Thoracic aorta (tissue), 2 donors: ENCODE results near the gene TIMM50. TPM values are rescaled to one million over a fixed set of nuclear protein-coding genes. Genes with fewer than 3 reads are reported as not detected.

Experiments
- ATAC-seq: fragments of 150-250 bp; one replicate; pipeline ENCODE4 v1.8.0; 2017; ENCODE audit warnings: low read depth; ENCODE audit not compliant: insufficient number of reproducible peaks, low FRiP score
- DNase-seq: peaks from one replicate; pipeline ENCODE4 v3.0.0-alpha.2; 2020; ENCODE audit warnings: low spot score
- H3K27ac ChIP-seq, 2 donors: fragments of 200-600 bp; sonication (generic); 1 replicate in 1 of 2; 2 replicates in 1 of 2; pipeline ENCODE4 v1.5.1; 2016; ENCODE audit warnings: mild to moderate bottlenecking in 2 of 2, moderate library complexity in 2 of 2
- H3K27me3 ChIP-seq: fragments of 200-600 bp; sonication (generic); replicated peaks from 2 replicates; pipeline ENCODE4 v1.6.0; 2016; ENCODE audit warnings: mild to moderate bottlenecking; ENCODE audit not compliant: insufficient read depth
- H3K36me3 ChIP-seq: fragments of 200-600 bp; sonication (generic); one replicate; pipeline ENCODE4 v1.5.1; 2016
- H3K4me1 ChIP-seq, 2 donors: fragments of 200-600 bp; sonication (generic); 1 replicate in 1 of 2; 2 replicates in 1 of 2; pipeline versions ENCODE4 v1.5.1 to v1.6.0; 2016; ENCODE audit warnings: low read depth in 2 of 2, mild to moderate bottlenecking in 1 of 2; ENCODE audit not compliant: control insufficient read depth in 1 of 2
- H3K4me3 ChIP-seq: fragments of 200-600 bp; sonication (generic); 2 replicates; pipeline ENCODE4 v1.5.1; 2016; ENCODE audit warnings: mild to moderate bottlenecking
- H3K9me3 ChIP-seq: fragments of 200-600 bp; sonication (generic); 2 replicates; pipeline ENCODE4 v1.5.1; 2016
- total RNA-seq, 2 donors: library from RNA; depleted of rRNA; stranded (reverse); fragments of >200 nt; gene quantifications; one replicate each; pipeline versions ENCODE4 v1.1.0 to v1.2.3, GENCODE V29; 2016
- TF ChIP-seq, protein P1 (sequence below): fragments of 200-600 bp; sonication (generic); IDR thresholded peaks from one replicate; pipeline ENCODE4 v1.5.1; 2019; ENCODE audit warnings: antibody characterized with exemption

Gene TIMM50
- total RNA-seq, 2 donors from 2014 or later: 25.7 to 51.4 TPM

DNA sequence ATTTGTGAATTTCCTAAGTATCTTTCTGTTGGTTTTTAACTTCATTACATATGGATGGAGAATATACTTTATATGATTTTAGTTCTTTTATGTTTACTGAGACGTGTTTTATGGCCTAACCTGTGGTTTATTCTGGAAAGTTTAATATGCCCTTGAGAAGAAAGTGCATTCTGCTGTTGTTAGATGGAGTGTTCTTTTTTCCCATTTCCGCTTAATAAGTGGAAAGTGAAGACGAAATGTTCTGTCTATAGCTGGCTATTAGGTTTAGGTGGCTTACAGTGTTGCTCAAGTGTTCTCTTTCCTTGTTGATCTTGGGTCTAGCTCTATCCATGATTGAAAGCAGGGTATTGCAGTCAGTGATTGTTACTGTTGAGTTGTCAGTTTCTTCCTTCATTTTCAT, 17.2 kb upstream of the TIMM50 start:
- TF ChIP-seq, protein P1, sequence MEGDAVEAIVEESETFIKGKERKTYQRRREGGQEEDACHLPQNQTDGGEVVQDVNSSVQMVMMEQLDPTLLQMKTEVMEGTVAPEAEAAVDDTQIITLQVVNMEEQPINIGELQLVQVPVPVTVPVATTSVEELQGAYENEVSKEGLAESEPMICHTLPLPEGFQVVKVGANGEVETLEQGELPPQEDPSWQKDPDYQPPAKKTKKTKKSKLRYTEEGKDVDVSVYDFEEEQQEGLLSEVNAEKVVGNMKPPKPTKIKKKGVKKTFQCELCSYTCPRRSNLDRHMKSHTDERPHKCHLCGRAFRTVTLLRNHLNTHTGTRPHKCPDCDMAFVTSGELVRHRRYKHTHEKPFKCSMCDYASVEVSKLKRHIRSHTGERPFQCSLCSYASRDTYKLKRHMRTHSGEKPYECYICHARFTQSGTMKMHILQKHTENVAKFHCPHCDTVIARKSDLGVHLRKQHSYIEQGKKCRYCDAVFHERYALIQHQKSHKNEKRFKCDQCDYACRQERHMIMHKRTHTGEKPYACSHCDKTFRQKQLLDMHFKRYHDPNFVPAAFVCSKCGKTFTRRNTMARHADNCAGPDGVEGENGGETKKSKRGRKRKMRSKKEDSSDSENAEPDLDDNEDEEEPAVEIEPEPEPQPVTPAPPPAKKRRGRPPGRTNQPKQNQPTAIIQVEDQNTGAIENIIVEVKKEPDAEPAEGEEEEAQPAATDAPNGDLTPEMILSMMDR: no peak
- H3K27ac ChIP-seq: no peak overlapping the region
- no peak for ATAC-seq
- no peaks in the 10 kb centered on the region for H3K27me3 ChIP-seq
- H3K36me3 ChIP-seq: peaks cover 74% of the 10 kb centered on the region
- DNase-seq: no peak
- no peak overlapping the region for H3K4me3 ChIP-seq
- H3K4me1 ChIP-seq: no peaks in the 10 kb centered on the region
- no peaks in the 10 kb centered on the region for H3K9me3 ChIP-seq

DNA sequence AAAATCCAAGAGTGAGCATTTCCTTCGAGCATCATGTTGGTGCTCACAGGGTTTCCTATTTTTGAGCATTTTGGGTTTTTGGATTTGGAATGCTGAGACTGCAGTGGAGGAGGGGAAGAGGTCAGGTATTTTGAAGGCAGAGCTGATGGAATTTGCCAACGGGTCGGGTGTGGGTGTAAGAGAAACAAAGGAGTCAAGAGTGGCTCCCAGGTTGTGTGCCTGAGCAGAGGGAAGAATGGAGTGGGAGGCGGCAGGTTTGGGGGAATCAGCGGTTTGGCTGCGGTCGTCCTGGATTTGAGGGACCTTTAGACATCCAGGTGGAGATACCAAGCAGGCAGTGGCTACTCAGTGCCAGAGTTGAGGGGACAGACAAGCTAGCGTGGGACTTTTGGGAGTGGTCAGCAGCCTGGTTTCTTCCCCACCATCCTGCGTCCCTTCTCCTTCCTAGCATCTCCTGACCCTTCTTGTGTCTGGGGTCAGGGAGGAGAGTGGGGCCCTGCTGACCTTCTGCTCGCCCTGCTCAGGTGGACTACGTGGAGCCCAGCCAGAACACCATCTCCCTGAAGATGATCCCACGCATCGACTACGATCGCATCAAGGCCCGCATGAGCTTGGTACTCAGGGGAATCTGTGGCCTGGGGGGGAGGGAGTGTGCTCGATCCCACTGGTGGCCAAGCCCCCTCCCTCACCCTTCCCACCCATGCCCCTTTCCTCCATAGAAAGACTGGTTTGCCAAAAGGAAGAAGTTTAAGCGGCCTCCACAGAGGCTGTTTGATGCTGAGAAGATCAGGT, 14.5 kb upstream of the TIMM50 start:
- ATAC-seq: no peak
- TF ChIP-seq, protein P1: no peak
- no peak overlapping the region for H3K27ac ChIP-seq

DNA sequence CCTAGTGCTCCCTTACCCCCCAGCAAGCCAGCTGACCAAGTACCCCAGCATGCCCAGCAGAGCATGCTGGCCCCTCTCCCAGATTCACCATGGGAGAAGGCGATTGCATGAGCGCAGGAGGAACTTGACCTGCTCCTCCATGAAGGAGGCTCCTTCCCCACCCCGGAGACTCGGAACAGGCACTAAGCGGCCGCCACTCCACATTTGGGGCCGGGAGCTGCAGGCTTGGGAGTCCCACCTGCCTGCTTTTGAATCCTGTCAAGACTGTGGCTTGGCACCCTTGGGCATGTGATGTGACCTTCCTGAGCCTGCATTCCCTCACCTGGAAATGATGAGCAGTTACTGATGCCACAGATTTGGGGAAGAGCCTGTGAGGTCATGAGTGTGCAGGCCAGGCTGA, 12.7 kb upstream of the TIMM50 start:
- TF ChIP-seq, protein P1: no peak
- Histone ChIP-seq H3K9me3 (no peaks in the 10 kb centered on the region), H3K4me1 (no peaks in the 10 kb centered on the region), H3K27ac (no peak overlapping the region), H3K27me3 (no peaks in the 10 kb centered on the region), H3K4me3 (no peak overlapping the region), H3K36me3 (peaks cover 88% of the 10 kb centered on the region)
- no peak for DNase-seq
- ATAC-seq: no peak

More for the DNA sequence above, 14.5 kb upstream of the TIMM50 start:
- Histone ChIP-seq H3K4me1 (no peaks in the 10 kb centered on the region), H3K36me3 (peaks cover 74% of the 10 kb centered on the region), H3K9me3 (no peaks in the 10 kb centered on the region), H3K4me3 (no peak overlapping the region), H3K27me3 (no peaks in the 10 kb centered on the region)
- DNase-seq: no peak

DNA sequence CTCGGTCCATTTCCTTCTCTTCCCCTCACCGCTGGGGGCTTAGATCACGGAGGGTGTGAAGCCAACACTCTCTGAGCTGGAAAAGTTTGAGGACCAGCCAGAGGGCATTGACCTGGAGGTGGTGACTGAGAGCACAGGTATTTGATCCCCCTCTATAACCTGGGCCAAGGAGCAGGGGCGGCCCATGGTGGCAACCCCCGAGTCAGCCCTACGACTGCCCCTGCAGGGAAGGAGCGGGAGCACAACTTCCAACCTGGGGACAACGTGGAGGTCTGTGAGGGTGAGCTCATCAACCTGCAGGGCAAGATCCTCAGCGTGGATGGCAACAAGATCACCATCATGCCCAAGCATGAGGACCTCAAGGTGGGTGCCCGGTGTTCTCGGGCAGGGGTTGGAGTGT, 11.6 kb upstream of the TIMM50 start:
- Histone ChIP-seq H3K4me1 (no peaks in the 10 kb centered on the region), H3K9me3 (no peaks in the 10 kb centered on the region), H3K4me3 (no peak overlapping the region), H3K27ac (no peak overlapping the region), H3K27me3 (no peaks in the 10 kb centered on the region), H3K36me3 (peaks cover 89% of the 10 kb centered on the region)
- TF ChIP-seq, protein P1: no peak
- DNase-seq: no peak
- ATAC-seq: no peak

DNA sequence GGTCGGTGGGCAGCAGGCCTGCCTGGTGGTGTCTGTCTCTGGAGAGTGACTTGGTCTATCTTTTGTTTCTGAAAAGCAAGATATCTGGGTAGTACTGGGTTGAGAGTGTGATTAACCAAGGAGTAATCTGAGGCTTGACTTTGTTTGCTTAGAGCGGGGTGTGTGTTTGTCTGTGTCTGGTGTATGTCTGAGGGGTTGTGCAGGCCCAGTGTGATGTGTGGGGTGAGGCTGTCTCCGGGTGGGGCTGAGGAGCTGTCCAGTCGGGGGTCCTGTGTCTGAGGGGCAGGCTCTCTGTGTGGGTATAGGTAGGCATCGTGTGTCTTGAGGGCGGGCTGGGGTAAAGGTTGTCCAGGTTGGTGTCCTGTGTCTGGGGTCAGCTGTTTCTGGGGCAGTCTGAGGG, 11.1 kb upstream of the TIMM50 start:
- DNase-seq (no peak), ATAC-seq (no peak)
- H3K27me3 ChIP-seq: no peaks in the 10 kb centered on the region
- H3K27ac ChIP-seq: no peak overlapping the region
- H3K4me1 ChIP-seq: no peaks in the 10 kb centered on the region
- H3K36me3 ChIP-seq: peaks cover 90% of the 10 kb centered on the region
- TF ChIP-seq, protein P1: no peak
- no peaks in the 10 kb centered on the region for H3K9me3 ChIP-seq
- H3K4me3 ChIP-seq: no peak overlapping the region
